Gastroesophageal sphincter (tissue), 4 donors: ENCODE data around the gene TMEM164. TPM values are rescaled to one million over a fixed set of nuclear protein-coding genes. Genes with fewer than 3 reads are reported as not detected.

Experiments
- ATAC-seq: fragments of 150-250 bp; one replicate; pipeline ENCODE4 v1.9.1; 2016; ENCODE audit warnings: mild to moderate bottlenecking, moderate library complexity
- H3K27ac ChIP-seq, 4 donors: fragments of 200-600 bp; sonication (generic) in 3 of 4; 1 replicate in 3 of 4; 2 replicates in 1 of 4; pipeline ENCODE4 v1.5.1; 2016 to 2019
- H3K27me3 ChIP-seq: fragments of 200-600 bp; sonication (generic); one replicate; pipeline ENCODE4 v1.5.1; 2019
- H3K36me3 ChIP-seq, 2 donors: fragments of 200-600 bp; sonication (generic); one replicate each; pipeline ENCODE4 v1.5.1; 2019; ENCODE audit warnings: control low read depth in 1 of 2
- H3K4me1 ChIP-seq, 3 donors: fragments of 200-600 bp; sonication (generic); 1 replicate in 2 of 3; 2 replicates in 1 of 3; pipeline ENCODE4 v1.5.1; 2016 to 2019; ENCODE audit warnings: control low read depth in 2 of 3
- H3K4me3 ChIP-seq, 2 donors: fragments of 200-600 bp; sonication (generic); one replicate each; pipeline ENCODE4 v1.5.1; 2019; ENCODE audit warnings: mild to moderate bottlenecking in 1 of 2, moderate library complexity in 1 of 2
- H3K9me3 ChIP-seq, 3 donors: fragments of 200-600 bp; sonication (generic); one replicate each; pipeline ENCODE4 v1.5.1; 2017 to 2019; ENCODE audit warnings: control low read depth in 2 of 3
- EP300 ChIP-seq: sonication (generic); formaldehyde crosslinking; IDR thresholded peaks from one replicate; pipeline ENCODE4 v1.6.1; 2017; ENCODE audit warnings: antibody characterized with exemption, mild to moderate bottlenecking
- POLR2A ChIP-seq, 2 donors: fragments of 450-650 bp; IDR thresholded peaks; one replicate each; pipeline ENCODE4 v1.6.1; 2017; ENCODE audit warnings: antibody characterized with exemption in 2 of 2, mild to moderate bottlenecking in 2 of 2, moderate library complexity in 1 of 2
- POLR2AphosphoS5 ChIP-seq: sonication (generic); formaldehyde crosslinking; IDR thresholded peaks from one replicate; pipeline ENCODE4 v1.6.1; 2017; ENCODE audit warnings: antibody characterized with exemption
- WGBS, 2 donors: methylation state at CpG; one replicate each; pipeline ENCODE4 v1.1.5; 2018; ENCODE audit warnings: low coverage in 1 of 2; 5-methylcytosine and 5-hydroxymethylcytosine counted together
- total RNA-seq, 4 donors: library from RNA; depleted of rRNA; stranded (reverse); fragments of >200 nt; gene quantifications; one replicate each; pipeline ENCODE4 v1.1.0, GENCODE V29; 2016
- TF ChIP-seq, protein P1 (sequence below), 4 experiments: fragments of 200-600 bp in 2 of 4; fragments of 450-650 bp in 2 of 4; sonication (generic) in 1 of 4; IDR thresholded peaks; one replicate each; pipeline ENCODE4 v1.5.1; 2017 to 2019; ENCODE audit warnings: antibody characterized with exemption in 4 of 4, mild to moderate bottlenecking in 2 of 4, moderate library complexity in 2 of 4

TMEM164 gene
- total RNA-seq, 4 donors from 2014 or later: 7.8 to 12.9 (median 11.7) TPM

DNA sequence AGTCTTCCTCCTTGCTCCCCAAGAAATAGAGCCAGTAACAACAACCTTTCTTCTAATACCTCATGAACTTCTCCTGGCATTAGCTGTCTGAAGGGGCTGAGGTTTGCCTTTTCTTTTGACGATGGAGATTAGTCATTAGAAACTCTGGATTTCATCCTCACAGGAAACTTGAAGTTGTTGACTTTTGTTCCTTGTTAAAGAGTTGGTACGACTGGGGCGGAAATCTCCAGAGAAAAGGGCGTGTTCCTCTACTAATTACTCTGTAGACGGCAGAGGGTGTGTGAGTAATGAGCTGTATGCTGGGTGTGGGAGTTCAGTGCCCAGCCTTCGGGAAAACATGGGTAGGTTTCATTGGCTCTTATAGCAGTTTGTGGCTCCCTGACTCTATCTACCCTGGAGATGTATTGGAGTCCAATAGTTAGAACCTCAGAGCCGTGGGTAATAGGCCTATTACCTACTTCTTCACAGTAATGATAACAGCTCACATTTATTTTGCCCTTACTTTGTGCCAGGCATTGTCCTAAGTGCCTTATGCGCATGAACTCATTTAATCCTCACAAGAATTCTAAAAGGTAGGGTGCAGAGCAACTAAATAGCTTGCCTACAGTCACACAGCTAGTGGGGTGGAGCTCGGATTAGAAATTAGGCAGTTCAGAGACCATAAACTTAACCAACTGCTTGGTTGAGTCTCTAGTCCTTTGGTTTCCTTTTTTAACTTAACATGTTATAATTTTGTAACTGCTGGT, 23.4 kb downstream of the TMEM164 start:
- Histone ChIP-seq H3K27ac (no peak overlapping the region), H3K4me3 (no peak overlapping the region), H3K4me1 (peaks cover 0 to 8% (median 0%) of the 10 kb centered on the region in 3 donors), H3K9me3 (no peaks in the 10 kb centered on the region), H3K36me3 (no peaks in the 10 kb centered on the region), H3K27me3 (no peaks in the 10 kb centered on the region)
- TF ChIP-seq POLR2A (IDR thresholded peaks at IDR 0.05) (no peak), POLR2AphosphoS5 (no peak), EP300 (no peak)
- TF ChIP-seq, protein P1, sequence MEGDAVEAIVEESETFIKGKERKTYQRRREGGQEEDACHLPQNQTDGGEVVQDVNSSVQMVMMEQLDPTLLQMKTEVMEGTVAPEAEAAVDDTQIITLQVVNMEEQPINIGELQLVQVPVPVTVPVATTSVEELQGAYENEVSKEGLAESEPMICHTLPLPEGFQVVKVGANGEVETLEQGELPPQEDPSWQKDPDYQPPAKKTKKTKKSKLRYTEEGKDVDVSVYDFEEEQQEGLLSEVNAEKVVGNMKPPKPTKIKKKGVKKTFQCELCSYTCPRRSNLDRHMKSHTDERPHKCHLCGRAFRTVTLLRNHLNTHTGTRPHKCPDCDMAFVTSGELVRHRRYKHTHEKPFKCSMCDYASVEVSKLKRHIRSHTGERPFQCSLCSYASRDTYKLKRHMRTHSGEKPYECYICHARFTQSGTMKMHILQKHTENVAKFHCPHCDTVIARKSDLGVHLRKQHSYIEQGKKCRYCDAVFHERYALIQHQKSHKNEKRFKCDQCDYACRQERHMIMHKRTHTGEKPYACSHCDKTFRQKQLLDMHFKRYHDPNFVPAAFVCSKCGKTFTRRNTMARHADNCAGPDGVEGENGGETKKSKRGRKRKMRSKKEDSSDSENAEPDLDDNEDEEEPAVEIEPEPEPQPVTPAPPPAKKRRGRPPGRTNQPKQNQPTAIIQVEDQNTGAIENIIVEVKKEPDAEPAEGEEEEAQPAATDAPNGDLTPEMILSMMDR (IDR thresholded peaks at IDR 0.05): no peak
- WGBS, 2 donors: 62 to 77% methylated on average over 4 to 6 of the region's 9 CpGs
- ATAC-seq: no peak

DNA sequence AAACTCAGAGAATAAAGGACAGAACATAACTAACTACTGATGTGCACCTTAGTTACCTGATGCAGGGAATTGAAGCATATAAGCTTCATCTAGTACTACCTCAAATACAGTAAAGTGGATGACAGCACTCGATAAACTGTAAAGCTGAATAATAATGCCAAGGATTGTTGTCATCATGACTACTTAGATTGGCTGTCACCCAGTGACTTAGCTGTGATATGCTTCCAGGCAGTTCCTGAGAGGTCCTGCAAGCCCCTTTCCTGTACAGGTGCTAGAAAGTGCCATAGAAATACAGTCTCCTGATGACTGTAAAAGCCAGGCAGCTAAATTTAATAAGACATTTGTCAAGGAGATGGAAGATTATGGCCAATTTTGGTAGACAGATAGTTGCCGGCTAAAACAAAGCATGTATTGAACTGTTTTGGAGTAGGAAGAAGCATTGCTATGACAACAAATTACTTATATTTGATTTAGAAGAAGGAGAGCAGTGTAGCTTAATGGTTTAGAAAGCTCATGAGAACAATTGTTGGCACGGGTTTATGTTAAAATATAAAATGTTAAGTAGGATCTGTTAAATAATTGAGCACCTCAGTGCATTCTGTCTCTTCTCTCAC, 29.7 kb downstream of the TMEM164 start:
- Histone ChIP-seq H3K27me3 (no peaks in the 10 kb centered on the region), H3K4me3 (no peak overlapping the region), H3K9me3 (no peaks in the 10 kb centered on the region), H3K36me3 (no peaks in the 10 kb centered on the region), H3K27ac (no peak overlapping the region), H3K4me1 (peaks cover 0 to 8% (median 0%) of the 10 kb centered on the region in 3 donors)
- no peak for ATAC-seq
- TF ChIP-seq EP300 (no peak), POLR2A (IDR thresholded peaks at IDR 0.05) (no peak), POLR2AphosphoS5 (no peak)
- TF ChIP-seq, protein P1 (IDR thresholded peaks at IDR 0.05): no peak
- WGBS, 2 donors: 18 to 34% methylated on average over 3 of the region's 3 CpGs

DNA sequence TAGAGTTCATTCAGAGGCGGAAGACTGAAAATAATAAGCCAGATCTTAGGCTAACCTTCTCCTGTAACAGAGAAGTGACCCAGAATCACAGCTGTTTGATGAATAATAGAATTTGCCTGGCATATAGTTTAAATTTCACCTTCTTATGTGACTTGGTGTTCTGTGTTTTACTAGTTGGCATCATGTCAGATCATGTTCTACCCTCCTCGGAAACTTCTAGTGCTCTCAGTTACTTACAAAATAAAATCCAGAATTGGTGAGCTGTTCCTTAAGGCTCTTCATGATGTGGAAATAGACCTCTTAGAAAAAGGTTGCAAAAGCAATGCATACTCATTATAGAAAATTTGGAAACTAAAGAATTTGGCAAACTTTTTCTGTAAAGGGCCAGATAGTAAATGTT, 31.1 kb downstream of the TMEM164 start:
- no peak overlapping the region for H3K4me3 ChIP-seq
- no peaks in the 10 kb centered on the region for H3K36me3 ChIP-seq
- WGBS, 2 donors: 86 to 92% methylated on average over 2 of the region's 2 CpGs
- peaks cover 0 to 8% (median 0%) of the 10 kb centered on the region in 3 donors for H3K4me1 ChIP-seq
- TF ChIP-seq, protein P1 (IDR thresholded peaks at IDR 0.05): no peak
- TF ChIP-seq EP300 (no peak), POLR2AphosphoS5 (no peak), POLR2A (IDR thresholded peaks at IDR 0.05) (no peak)
- no peak for ATAC-seq
- H3K9me3 ChIP-seq: no peaks in the 10 kb centered on the region
- no peak overlapping the region for H3K27ac ChIP-seq
- H3K27me3 ChIP-seq: no peaks in the 10 kb centered on the region

DNA sequence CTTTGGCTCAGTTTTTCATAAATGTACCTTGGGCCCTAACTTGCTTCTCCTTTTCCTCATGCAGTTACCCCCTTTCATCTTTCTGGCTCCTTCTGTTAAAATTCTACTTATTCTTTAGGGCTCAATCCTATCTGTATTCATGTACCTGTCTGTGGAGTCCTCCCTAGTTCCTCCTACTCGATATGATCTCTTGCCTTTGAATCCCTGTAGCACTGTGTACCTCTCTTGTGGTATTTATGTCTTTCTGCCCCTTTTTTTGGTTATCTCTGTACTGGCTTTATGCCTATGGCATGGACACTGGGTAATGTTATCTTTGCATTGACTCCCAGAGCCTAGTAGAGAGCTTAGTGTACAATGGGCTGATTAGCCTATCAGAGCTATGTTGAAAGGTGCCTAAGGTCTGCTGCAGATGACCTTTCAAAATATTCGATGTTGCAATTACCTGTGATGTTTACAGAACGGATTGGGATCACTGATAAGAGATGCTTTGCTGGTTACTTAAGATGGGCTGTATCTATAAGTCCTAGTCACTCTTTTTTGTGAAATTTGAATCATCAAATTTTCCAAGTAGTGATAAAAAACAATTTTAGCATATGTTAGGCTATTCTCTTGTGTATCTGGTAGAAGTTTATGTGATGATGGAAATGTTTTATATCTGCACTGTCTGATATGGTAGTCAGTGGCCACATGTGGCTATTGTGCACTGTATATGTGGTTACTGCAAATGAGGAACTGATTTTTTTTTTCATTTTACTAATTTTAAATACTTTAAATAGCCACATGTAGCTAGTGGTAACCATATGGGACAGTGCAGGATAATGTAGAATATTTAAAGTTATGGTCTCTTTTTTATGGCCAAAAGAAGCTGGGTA, 33.5 kb downstream of the TMEM164 start:
- Histone ChIP-seq H3K27me3 (no peaks in the 10 kb centered on the region), H3K9me3 (no peaks in the 10 kb centered on the region), H3K36me3 (no peaks in the 10 kb centered on the region), H3K27ac (no peak overlapping the region), H3K4me3 (no peak overlapping the region), H3K4me1 (peaks cover 0 to 8% (median 0%) of the 10 kb centered on the region in 3 donors)
- WGBS, 2 donors: 33 to 69% methylated on average over 3 of the region's 3 CpGs
- no peak for ATAC-seq
- TF ChIP-seq EP300 (no peak), POLR2A (IDR thresholded peaks at IDR 0.05) (no peak)
- TF ChIP-seq, protein P1 (IDR thresholded peaks at IDR 0.05): no peak
